ENCODE data around the gene IFTAP. TPM values are rescaled to one million over a fixed set of nuclear protein-coding genes. Genes with fewer than 3 reads are reported as not detected.

The IFTAP gene
- total and polyA plus RNA-seq, 10 of the 15 experiments (the other 5 are each of a cell fraction or from before 2014, with no cell fraction given) = 0.32 to 1.0 (median 0.63) TPM; not detected in 2

- RAD21 ChIA-PET (ENCODE audit: unreplicated experiment) = no interaction called here
- Histone ChIP-seq H3K27me3 (replicated peaks in 1 of 2; ENCODE audit: control insufficient read depth in 2 of 2, insufficient read depth in 2 of 2, low read length in 1 of 2) (peaks cover 0 to 3% of the 10 kb centered on the region in 2 experiments; a peak in 2 of 4 replicates), H3K36me3 (ENCODE audit: control insufficient read depth in 2 of 2, insufficient read depth in 2 of 2, low read length in 1 of 2) (no peaks in the 10 kb centered on the region), H2AFZ (ENCODE audit: control insufficient read depth, low read depth, low read length) (no peak overlapping the region), H3K4me2 (ENCODE audit: control insufficient read depth, insufficient read depth) (no peak overlapping the region), H3K27ac (ENCODE audit: control insufficient read depth, insufficient read depth) (no peak overlapping the region), H3K9me3 (replicated peaks; ENCODE audit: control insufficient read depth, insufficient read depth, low read length) (no peaks in the 10 kb centered on the region), H4K20me1 (ENCODE audit: control insufficient read depth, insufficient read depth) (no peaks in the 10 kb centered on the region), H3K4me1 (ENCODE audit: control insufficient read depth, insufficient read depth, low read length) (no peaks in the 10 kb centered on the region), H3K4me3 (no peak overlapping the region), H3K79me2 (ENCODE audit: control insufficient read depth, insufficient read depth, low read length) (no peaks in the 10 kb centered on the region), H3K9ac (ENCODE audit: control insufficient read depth, insufficient read depth, low read length) (no peak overlapping the region)
- SMC1A ChIA-PET (ENCODE audit: uncharacterized antibody, unreplicated experiment) = interaction anchor here (1.9 kb wide), 1 partner anchor 55 kb away, joined by 4 read pairs; no protein-coding TSS in a partner anchor
- 6% methylated on average over 1 of the region's 1 CpG for WGBS (ENCODE audit: insufficient coverage, insufficient replicate concordance, low lambda C conversion rate, missing lambda C conversion rate)
- ATAC-seq (no peak), DNase-seq (ENCODE audit: low read depth, low spot score) (no peak), FAIRE-seq (no peak)
- BruUV-seq (replicated peaks) = no TSS peak
- CTCF ChIA-PET = interaction anchor here (2.1 to 2.8 kb wide), 2 partner anchors 9 to 54 kb away, joined by 7 to 15 read pairs; no protein-coding TSS in a partner anchor
- POLR2A ChIA-PET = no interaction called here
- intact Hi-C loops (cut with micrococcal nuclease; ENCODE audit: unreplicated experiment) = no loop called here
- TF ChIP-seq ETV6 (conservative IDR thresholded peaks at IDR 0.05 in 1 of 2, IDR thresholded peaks at IDR 0.05 in 1 of 2; ENCODE audit: borderline replicate concordance in 1 of 2, low read depth in 1 of 2) (no peak), NFYA (IDR thresholded peaks at IDR 0.05; ENCODE audit: borderline replicate concordance, low read depth, low read length) (no peak), MTA3 (IDR thresholded peaks at IDR 0.05; ENCODE audit: borderline replicate concordance, low read length) (no peak), EED (IDR thresholded peaks at IDR 0.05; ENCODE audit: low read depth) (no peak), NBN (IDR thresholded peaks at IDR 0.05) (no peak), BMI1 (IDR thresholded peaks at IDR 0.05; ENCODE audit: borderline replicate concordance) (no peak), NFIC (IDR thresholded peaks at IDR 0.05; ENCODE audit: low read depth, low read length) (no peak), CBX3 (IDR thresholded peaks at IDR 0.05; ENCODE audit: borderline replicate concordance, low read depth) (no peak), ZZZ3 (IDR thresholded peaks at IDR 0.05; ENCODE audit: control insufficient read depth, insufficient read length, low read depth) (no peak), BCL3 (IDR thresholded peaks at IDR 0.05; ENCODE audit: borderline replicate concordance, insufficient read depth, low read depth, low read length, poor library complexity, severe bottlenecking) (no peak), SUZ12 (IDR thresholded peaks at IDR 0.05; ENCODE audit: unreplicated experiment) (no peak)
- in situ Hi-C loops (cut with MboI) = no loop called here
Observed at GRCh38 chr11:36693139-36693843, 99.0 kb downstream of the IFTAP start.
